Activated CD8-positive, alpha-beta memory T cell treated with anti-CD3 and anti-CD28 coated beads, Interleukin-2, amount 50 U/mL, for 24 hours (primary cell): ENCODE results near the gene EPG5.
"Not testable (repeated sequence)": the region's sequence is repeated elsewhere in the genome, so short reads cannot be mapped to it uniquely, and the experiment has no call there.

Experiments used
- DNase-seq: peaks from one replicate; pipeline ENCODE4 v3.0.0-alpha.2; 2020; ENCODE audit errors: extremely low read depth

EPG5 gene

DNA sequence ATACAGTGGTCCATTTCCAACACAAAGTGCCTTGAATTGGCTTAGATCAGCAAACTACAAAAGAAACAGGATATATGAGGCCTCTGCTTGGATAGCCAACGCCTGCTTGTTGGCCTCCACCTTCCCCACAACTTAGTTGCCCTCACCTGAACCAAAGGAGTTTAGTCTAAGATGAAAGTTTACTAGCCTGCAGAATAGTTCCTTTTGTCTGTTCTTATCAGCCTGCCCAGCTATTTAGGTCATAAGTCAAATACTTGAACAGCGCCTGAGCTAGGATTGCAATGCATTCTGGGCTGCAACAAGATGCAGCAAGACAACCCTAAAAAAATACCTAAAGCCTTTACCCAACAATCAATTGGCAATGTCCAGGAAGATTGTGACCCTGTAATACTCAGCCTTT lies 13.1 kb upstream of the EPG5 start:
- no peak for DNase-seq

DNA sequence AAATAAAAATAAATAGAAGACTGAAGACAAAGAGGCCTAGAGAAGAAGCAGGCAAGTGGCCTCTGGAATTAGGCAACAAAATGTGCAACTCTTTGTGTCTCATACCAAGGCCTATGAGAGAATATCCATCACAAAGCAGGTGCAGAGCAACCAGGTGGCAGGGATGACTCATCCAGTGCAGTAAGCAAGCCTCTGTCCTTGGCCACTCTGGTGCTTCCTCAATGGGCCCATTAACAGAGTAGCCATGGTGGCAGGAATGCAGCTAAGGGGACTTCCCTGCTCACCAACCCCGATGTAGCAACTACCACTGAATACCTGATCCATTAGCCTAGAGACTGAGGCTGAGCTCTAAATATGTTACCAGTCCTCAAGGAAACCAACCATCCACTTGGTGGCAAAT lies 11.0 kb upstream of the EPG5 start:
- DNase-seq = no peak

DNA sequence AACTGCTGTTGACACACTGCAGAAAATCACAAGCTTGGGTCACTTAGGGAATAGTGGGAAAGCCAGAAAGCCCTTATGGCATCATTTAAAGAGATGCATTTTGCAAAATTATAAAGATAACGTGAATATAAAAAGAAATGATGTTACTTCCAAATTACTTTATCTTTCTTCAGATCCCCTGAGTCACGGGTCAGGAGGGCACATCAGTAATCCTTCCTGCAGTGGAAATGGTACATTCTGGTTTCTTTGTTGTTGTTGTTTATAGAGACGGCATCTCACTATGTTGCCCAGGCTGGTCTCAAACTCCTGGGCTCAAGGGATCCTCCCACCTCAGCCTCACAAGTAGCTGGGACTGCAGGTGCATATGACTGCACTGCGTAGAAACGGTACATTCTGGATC lies 9.8 kb upstream of the EPG5 start:
- DNase-seq = no peak

DNA sequence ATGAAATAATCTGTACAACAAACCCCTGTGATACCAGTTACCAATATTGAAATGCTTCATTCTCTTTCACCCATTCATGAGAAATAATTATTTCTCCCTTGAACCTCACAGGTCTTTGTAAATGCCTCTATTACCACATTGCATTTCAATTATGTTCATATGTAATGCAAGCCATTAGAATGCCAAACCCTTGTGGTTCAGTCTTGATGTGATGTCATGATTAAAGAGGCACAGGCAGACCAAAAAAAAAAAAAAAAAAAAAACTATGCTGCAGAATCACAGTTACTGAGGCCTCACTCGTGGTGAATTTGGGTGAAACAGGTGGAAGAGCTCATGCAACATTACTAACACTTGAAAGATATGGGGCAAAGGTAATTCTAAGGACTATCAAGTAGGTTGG lies 9.4 kb upstream of the EPG5 start:
- DNase-seq = no peak

DNA sequence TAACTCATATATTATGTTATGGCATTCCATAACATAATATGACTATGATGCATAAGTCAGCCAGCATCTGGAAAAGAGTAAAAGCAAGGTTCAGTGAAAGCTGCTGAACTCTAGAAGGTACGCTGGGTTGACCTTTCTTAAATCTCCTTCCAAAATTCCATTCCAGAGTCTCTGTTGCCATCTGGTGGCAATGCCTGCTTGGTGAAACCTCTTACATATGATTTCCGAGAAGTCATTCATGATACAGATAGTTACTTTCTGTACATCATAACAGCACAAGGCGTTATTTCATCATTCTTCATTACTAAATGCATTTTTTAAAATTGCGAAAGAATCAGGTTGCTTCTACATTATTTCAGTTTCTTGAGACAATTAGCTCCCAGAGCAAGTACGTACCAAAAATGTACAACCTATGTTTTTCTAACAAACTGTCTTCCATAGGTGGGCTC lies 7.0 kb upstream of the EPG5 start:
- no peak for DNase-seq

DNA sequence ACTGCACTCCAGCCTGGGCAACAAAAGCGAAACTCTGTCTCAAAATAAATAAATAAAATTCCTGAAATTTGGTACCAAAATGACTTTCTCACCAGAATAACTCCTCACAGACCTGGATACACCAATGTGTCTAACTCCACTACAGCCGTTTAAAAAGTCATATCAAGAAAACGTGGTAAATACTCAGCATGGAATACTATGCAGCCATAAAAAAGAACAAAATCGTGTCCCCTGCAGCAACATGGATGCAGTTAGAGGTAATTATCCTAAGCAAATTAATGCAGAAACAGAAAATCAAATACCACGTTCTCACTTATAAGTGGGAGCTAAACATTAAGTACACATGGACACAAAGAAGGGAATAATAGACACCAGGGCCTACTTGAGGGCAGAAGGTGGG lies 2.2 kb downstream of the EPG5 start:
- DNase-seq = not testable (repeated sequence)

DNA sequence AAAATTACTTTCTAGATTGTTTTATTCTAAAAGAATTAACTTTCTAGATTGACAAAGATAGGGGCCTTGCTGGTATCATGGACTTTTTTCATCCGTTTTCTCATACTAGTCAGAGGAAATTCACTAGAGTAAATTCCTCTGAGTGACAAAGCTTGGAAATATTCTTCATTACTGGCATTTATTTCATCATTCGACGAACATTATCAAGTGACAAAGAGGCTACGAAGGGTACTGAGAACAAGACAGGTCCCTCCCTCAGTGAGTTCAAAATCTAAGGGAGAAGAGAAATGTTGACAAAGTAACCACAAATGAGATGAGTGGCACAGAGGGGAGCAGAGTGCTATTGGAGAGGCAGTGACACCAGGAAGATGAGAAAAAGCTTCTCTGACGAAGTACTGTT lies 4.3 kb downstream of the EPG5 start:
- no peak for DNase-seq

DNA sequence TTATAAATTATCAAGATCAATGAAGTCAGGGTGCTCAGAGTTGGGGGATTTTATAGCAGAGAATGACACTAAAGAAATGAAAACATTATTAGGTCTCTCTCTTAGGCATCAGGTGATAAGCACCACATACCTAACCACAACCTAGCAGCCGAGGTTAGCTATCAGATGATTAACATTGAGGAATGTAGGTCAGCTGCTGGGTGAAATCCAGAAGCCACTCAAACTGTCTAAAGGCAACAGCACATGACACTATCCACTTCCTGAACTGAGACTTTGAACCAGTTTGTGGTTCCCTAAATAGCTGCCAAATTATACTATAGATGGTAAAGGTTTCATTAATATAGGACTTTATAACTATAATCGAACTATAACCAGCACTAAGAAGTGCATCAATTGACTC lies 4.7 kb downstream of the EPG5 start:
- DNase-seq = no peak

DNA sequence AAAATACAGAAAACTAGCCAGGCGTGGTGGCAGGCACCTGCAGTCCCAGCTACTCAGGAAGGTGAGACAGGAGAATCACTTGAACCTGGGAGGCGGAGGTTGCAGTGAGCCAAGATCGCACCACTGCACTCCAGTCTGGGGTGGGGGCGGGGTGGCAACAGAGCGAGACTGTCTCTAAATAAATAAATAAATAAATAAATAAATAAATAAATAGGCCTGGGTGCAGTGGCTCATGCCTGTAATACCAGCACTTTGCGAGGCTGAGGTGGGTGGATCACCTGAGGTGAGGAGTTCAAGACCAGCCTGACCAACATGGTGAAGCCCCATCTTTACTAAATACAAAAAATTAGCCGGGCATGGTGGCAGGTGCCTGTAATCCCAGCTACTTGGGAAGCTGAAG lies 7.6 kb downstream of the EPG5 start:
- not testable (repeated sequence) for DNase-seq

DNA sequence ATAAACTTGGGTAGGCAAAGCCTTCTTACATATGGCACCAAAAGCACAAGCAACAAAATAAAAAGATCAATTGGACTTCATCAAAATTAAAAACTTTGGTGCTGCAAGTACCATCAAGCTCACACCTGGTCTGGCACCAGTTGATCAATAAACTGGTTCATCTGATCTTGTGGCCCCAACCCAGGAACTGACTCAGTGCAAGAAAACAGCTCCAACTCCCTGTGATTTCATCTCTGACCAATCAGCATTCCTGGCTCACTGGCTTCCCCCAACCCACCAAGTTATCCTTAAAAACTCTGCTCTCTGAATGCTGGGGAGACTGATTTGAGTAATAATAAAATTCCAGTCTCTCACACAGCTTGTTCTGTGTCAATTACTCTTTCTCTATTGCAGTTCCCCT lies 8.4 kb downstream of the EPG5 start:
- DNase-seq = no peak

DNA sequence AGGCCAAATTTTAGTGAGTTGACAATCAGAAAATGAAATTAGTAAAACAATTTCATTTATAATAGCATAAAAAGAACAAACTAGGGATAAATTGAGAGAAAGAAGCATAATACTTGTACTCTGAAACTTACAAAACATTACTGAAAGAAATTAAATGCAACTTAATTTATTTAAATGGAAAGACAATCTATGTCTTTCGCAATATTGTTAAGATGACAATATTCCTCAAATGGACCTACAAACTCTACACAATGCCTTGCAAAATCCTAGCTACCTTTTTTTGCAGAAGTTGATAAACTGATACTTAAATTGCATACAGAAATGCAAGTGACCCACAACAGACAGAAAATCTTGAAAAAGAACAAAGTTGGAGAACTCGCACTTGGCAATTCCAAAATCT lies 9.1 kb downstream of the EPG5 start:
- DNase-seq = no peak

DNA sequence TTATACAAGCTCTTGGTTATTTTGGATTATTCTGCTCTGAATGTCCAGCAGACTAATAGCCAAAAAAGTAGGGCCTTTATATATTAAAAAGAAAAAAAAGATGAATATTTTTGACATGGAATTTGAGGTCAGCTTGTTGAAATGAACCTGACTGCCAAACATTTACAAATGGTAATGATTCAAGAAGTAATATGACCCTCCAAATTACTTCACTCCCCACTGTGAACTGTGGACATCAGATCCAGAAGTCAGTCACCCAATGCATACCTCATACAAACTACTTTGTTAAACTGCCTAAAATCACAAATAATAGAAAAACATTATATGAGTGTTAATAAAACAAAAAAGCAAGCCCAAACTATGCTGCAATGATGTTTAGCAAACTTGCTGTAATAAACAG lies 10.0 kb downstream of the EPG5 start:
- DNase-seq = no peak

DNA sequence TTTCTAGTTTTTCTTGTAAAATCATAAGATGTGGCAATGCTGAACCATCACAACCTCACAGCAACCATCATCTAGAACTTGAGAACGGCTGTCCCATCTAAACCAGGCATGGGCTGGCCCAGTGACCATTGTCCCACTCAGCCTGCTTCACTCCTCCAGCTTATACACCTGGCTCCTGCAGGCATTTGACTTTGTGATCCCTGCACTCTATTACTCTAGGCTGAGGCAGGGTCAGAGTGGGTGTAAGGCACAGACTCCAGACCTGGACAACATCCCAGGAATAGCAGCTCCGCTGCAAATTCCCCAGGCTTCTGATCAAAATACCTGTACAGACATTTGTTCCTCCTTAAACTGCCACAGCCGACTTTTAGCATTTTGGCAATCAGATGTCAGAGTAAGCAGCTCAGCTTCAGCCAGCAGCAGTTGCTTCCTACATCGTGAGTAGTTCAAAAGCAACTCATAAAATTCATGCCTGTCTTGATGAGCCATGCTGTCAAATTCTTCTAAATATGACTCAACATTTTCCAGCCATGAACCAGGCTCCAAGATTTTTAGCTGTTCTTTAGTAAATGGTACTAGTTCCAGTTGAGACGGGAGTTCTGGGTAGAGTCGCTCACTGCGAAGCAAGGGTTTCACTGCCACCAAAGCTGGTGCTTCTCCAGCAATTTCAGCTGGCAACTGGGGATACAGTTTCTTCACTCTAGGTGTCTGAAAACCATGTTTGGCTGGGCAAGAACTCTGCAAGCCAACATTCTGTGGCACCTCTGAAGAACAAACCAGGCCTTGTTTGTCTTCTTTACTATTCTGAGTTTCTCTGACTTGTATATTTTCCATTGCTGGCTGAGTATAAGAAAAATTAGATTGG lies 12.8 kb downstream of the EPG5 start:
- DNase-seq = no peak

DNA sequence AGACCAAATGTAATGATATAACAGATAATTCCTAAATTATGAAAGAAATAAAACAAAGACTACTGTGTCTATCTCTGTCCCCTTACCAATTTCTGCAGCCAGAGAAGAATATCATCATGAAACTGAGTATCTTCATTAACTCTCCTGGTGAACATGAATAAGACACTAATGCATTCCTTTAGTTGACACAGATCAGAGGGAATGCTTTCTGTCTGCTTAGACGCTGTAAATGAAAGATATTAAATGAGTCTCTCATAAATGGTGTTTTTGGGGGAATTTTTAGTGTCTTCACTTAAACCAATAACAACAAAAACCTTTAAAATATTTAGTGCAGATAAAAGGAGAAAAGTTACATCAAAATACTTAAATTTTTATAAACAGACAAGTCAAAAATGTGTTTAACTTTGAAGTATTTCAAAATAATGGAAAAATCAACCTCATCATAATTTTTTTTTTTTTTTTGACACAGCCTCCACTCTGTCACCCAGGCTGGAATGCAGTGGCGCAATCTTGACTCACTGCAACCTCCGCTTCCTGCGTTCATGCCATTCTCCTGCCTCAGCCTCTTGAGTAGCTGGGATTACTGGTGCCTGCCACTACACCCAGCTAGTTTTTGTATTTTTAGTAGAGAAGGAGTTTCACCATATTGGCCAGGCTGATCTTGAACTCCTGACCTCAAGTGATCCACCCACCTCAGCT lies 16.0 kb downstream of the EPG5 start:
- no peak for DNase-seq

DNA sequence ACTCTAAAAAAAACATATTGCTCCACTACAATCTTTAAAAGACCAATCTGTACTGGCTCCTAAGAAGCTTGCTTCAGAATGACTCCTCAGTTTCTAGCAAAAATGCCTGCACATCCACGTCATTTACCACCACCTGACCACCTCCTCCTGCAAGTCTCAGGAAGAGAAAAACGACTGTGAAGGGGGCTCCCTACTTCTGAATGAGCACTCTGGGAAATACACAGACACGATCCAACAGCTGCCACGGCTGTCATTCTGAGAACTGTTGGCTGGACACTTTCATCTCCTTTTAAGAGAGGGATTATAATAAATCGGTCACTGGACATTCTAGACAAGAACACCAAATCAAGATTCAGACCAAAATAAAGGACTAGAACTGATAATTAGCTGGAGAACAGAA lies 21.5 kb downstream of the EPG5 start:
- no peak for DNase-seq

DNA sequence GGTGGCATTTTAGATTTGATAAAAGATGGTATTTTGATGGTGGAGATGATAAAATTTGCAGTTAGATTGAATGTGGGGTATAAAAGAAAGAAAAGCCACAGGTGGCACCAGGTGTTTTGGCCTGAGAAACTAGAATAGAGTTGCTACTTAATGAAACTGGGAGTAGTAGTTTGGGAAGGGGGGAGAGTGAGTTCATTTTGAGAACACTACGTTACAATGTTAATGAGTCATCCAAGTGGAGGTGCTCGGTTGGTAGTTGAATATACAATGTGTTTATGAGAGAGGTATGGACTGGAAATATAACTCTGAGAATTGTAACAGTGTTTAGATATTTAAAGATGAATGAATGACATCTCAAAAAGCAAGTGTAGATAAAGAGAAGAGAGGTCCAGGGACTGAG lies 26.4 kb downstream of the EPG5 start:
- no peak for DNase-seq

DNA sequence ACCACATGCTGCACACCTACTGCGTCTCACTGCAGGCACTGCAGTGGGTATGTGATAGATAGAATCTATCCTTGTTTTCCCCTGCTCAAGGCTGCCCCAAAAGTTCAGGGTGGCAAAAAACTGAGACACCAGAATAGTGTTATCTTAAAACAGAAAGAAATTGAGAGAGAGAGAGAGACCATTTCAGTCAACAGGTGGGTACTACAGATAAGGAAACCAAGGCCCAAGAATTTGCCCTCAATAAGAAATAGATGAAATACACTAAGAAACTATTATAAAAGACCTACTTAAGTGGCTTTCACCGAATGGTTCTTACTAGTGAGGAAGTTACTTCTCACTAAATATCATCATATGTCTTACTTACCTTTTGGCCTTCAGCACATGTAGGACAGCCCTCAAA lies 27.9 kb downstream of the EPG5 start:
- no peak for DNase-seq

DNA sequence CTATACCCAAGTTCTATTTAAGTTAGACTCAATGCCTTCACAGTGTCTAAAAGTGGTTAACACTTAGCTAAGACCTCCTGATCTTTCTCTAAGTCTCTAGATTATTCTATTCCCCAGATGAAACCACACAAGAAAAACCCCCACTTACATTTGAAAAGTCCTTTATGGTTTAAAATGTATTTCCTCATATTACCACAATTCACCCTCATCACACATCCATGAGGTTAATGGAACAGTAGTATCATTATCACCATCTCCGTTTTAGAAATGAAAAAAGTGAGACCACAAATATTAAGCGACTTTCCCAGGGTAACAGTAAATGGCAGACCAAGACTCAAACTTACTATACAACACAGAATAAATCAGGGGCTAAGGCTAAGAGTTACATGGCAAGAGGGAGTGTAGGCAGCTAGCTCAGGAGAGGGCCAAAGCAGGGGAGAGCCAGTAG lies 28.6 kb downstream of the EPG5 start:
- DNase-seq = no peak

DNA sequence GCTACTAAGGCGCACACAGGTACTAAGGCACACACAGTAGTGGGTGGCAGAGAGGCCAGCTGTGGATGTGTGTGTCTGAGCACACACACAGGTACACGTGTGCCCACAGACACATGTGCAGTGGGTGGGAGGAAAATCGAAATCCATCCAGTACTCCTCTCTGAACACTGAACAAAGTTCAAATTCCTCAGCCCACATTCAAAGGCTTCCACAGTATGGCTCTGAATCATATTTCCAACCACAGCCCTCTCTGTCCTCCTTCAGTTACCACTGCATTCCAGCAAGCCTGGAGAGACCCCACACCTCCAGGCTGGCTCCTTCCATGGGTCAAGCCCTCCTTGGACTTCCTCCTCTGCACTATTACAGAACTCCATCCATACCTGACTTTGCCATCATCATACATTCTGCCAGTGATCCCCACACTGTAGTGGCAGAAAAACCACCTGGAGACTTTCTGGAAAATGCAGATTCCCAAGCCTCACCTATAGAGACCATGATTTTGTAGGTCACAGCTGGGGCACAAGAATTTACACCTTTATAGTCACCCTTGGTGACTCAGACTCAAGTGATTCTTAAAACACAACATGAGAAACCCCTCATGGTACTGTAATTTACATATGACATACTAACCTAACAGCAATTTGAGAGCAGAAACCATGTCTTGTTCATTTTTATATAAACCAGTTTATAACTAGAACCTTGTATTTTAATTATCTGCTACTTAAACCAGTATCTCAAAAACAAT lies 31.4 kb downstream of the EPG5 start:
- no peak for DNase-seq

DNA sequence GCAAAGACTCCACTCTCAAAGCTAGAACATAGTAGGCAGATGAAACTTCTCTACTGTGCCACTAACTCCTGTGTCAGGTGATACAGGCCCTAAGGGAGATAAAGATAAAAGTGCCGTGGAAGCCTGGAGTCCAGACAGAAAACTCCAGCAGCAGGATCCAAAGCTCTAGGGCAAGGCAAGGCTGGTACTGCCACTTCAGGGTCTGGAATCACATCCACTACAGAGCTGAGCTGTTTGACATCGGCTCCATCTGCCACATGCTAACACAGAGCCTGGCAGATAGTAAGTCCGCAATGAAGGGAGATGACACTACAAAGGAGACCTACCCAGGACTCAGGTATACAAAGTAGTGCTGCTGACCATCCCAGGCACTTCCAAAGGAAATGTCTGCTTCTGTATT lies 34.4 kb downstream of the EPG5 start:
- no peak for DNase-seq

DNA sequence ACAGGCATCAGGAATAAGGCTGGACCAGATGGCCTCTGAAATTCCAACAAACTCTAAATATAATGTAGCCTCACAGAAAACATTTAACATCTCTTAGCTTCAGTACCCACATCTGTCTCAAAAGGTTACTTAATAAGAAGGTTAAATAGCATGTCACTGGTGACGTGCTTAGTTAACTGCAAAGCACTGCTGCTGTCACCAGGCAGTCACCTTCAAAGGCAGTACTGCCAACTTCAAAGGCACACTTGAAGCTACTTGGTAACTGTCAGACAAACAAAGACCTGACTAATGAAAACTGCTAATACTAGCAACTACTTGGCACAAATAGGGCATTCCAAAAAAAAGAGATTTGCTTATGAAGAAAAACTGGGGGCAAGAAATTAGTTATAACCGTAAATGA lies 36.2 kb downstream of the EPG5 start:
- DNase-seq = no peak

DNA sequence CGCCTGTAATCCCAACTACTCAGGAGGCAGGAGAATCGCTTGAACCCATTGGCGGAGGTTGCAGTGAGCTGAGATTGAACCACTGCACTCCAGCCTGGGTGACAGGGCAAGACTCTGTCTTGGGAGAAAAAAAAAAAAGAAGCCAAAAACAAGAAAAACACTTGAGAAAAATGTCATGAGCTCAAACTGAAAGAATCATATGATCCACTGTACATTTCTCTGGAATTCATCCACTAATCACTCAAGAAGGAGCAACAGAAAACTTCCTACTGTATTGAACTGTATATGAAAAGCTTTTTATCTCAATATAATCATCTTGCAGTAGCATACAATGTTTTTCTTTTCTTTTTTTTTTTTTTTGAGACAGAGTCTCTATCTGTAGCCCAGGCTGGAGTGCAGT lies 40.4 kb downstream of the EPG5 start:
- DNase-seq = no peak

DNA sequence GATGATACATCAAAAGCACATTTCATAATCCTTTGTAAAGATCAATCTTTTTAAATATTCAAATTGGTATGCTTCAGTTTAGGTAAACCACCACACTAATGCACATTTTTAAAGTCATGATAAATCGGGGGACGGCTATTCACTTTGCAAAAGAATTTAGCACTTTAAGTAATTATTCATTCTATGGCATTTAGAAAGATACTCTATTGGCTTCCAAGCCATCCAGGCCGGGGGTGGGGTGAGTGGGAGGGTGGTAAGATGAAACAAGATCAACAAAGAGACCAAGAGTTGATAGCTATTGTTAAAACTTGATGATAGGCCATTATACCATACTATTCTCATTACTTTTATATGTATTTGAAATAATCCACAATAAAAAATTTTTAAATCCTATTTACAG lies 41.0 kb downstream of the EPG5 start:
- DNase-seq = no peak
